IPS-18c (cell line): Measurements from ENCODE around the gene DAGLA.

Experiments
- H3K4me3 ChIP-seq: 2 replicates; pipeline ENCODE4 v1.7.0; 2013; ENCODE audit warnings: low read depth, mild to moderate bottlenecking, low read length, moderate library complexity; ENCODE audit not compliant: insufficient read depth
- H3K9me3 ChIP-seq: one replicate; pipeline ENCODE4 v1.6.1; 2013; ENCODE audit warnings: mild to moderate bottlenecking, low read length, moderate library complexity; ENCODE audit not compliant: control insufficient read depth, insufficient read depth

Gene DAGLA

GRCh38 chr11:61683961-61684869 is 4.0 kb downstream of the DAGLA start:
- H3K9me3 ChIP-seq = no peaks in the 10 kb centered on the region
- no peak overlapping the region for H3K4me3 ChIP-seq

- Histone ChIP-seq H3K4me3 (no peak overlapping the region), H3K9me3 (no peaks in the 10 kb centered on the region)
Observed at GRCh38 chr11:61684870-61685616, 4.9 kb downstream of the DAGLA start.

GRCh38 chr11:61685617-61685967 is 5.4 kb downstream of the DAGLA start:
- no peaks in the 10 kb centered on the region for H3K9me3 ChIP-seq

GRCh38 chr11:61686066-61686465 is 5.9 kb downstream of the DAGLA start:
- Histone ChIP-seq H3K9me3 (no peaks in the 10 kb centered on the region), H3K4me3 (no peak overlapping the region)

More at GRCh38 chr11:61685617-61685967, 5.4 kb downstream of the DAGLA start:
- H3K4me3 ChIP-seq = no peak overlapping the region

GRCh38 chr11:61686469-61686868 is 6.3 kb downstream of the DAGLA start:
- Histone ChIP-seq H3K4me3 (no peak overlapping the region), H3K9me3 (no peaks in the 10 kb centered on the region)

GRCh38 chr11:61687420-61687819 is 7.2 kb downstream of the DAGLA start:
- Histone ChIP-seq H3K9me3 (no peaks in the 10 kb centered on the region), H3K4me3 (no peak overlapping the region)

- Histone ChIP-seq H3K4me3 (no peak overlapping the region), H3K9me3 (no peaks in the 10 kb centered on the region)
Observed at GRCh38 chr11:61688365-61689163, 8.4 kb downstream of the DAGLA start.

GRCh38 chr11:61689164-61689496 is 8.9 kb downstream of the DAGLA start:
- H3K4me3 ChIP-seq = no peak overlapping the region
- no peaks in the 10 kb centered on the region for H3K9me3 ChIP-seq

GRCh38 chr11:61690706-61691379 is 10.7 kb downstream of the DAGLA start:
- H3K4me3 ChIP-seq = no peak overlapping the region
- H3K9me3 ChIP-seq = no peaks in the 10 kb centered on the region

GRCh38 chr11:61691380-61692156 is 11.4 kb downstream of the DAGLA start:
- H3K4me3 ChIP-seq = peak overlapping the region; percentile 4; the same call in 1 of the 2 replicates
- no peaks in the 10 kb centered on the region for H3K9me3 ChIP-seq

- no peak overlapping the region for H3K4me3 ChIP-seq
- no peaks in the 10 kb centered on the region for H3K9me3 ChIP-seq
Observed at GRCh38 chr11:61693922-61694601, 13.9 kb downstream of the DAGLA start.

GRCh38 chr11:61694602-61694939 is 14.4 kb downstream of the DAGLA start:
- no peak overlapping the region for H3K4me3 ChIP-seq
- H3K9me3 ChIP-seq = no peaks in the 10 kb centered on the region

- Histone ChIP-seq H3K4me3 (no peak overlapping the region), H3K9me3 (no peaks in the 10 kb centered on the region)
Observed at GRCh38 chr11:61694946-61695706, 14.9 kb downstream of the DAGLA start.

- Histone ChIP-seq H3K4me3 (no peak overlapping the region), H3K9me3 (no peaks in the 10 kb centered on the region)
Observed at GRCh38 chr11:61695917-61696316, 15.7 kb downstream of the DAGLA start.

GRCh38 chr11:61696602-61697001 is 16.4 kb downstream of the DAGLA start:
- Histone ChIP-seq H3K4me3 (no peak overlapping the region), H3K9me3 (no peaks in the 10 kb centered on the region)
